AG04449 (cell line): ENCODE data around the gene DLG1.

Source experiments
- CTCF ChIA-PET: fragments of 350-600 bp; formaldehyde crosslinking; extraction: SDS; loops from one replicate; lab custom pipeline; 2021; ENCODE audit warnings: antibody characterized with exemption; lab: Yijun Ruan, JAX
- POLR2A ChIA-PET: fragments of 400-600, 350-600 bp; formaldehyde crosslinking; extraction: SDS; loops from one replicate; lab custom pipeline; 2020; ENCODE audit warnings: antibody characterized with exemption, inconsistent platforms; lab: Yijun Ruan, JAX
- DNase-seq: peaks from one replicate; pipeline ENCODE4 v3.0.0-alpha.2; 2010; ENCODE audit warnings: low read depth, low spot score
- H3K4me3 ChIP-seq: 2 replicates; pipeline ENCODE4 v1.5.1; 2011; ENCODE audit warnings: low read depth, mild to moderate bottlenecking, control low read depth, low read length
- TF ChIP-seq, protein P1 (sequence below): IDR thresholded peaks from one replicate; pipeline ENCODE4 v1.5.1; 2011; ENCODE audit warnings: mild to moderate bottlenecking, moderate library complexity, low read length, control low read depth, inconsistent platforms; ENCODE audit not compliant: insufficient read depth; ENCODE audit errors: missing control alignments

The DLG1 gene

DNA sequence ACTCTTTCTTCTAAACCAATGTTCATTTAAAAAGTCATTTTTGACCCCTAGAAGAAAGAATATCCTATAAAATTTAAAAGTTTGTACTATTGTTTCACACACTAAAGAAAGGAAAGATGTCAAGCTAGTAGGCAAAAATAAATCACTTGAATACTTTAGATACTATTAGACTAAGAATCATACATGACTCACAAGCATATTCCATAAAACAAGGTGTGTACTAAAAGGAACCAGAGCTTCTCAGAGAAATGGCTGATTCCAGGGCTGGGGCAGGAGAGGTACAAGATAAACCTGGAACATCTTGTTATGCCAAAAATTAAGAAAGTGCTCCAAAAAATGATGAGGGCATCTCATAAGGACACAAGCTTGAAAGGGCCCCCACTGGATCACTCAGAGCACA is 8.7 kb downstream of the DLG1 start:
- CTCF ChIA-PET: interaction anchor here (0.7 to 1.3 kb wide), 5 partner anchors 8 to 220 kb away, joined by 3 to 6 read pairs (median 4); partner anchors contain the start of gene DLG1
- no peak for DNase-seq
- no peak overlapping the region for H3K4me3 ChIP-seq
- POLR2A ChIA-PET: no interaction called here
- TF ChIP-seq, protein P1, sequence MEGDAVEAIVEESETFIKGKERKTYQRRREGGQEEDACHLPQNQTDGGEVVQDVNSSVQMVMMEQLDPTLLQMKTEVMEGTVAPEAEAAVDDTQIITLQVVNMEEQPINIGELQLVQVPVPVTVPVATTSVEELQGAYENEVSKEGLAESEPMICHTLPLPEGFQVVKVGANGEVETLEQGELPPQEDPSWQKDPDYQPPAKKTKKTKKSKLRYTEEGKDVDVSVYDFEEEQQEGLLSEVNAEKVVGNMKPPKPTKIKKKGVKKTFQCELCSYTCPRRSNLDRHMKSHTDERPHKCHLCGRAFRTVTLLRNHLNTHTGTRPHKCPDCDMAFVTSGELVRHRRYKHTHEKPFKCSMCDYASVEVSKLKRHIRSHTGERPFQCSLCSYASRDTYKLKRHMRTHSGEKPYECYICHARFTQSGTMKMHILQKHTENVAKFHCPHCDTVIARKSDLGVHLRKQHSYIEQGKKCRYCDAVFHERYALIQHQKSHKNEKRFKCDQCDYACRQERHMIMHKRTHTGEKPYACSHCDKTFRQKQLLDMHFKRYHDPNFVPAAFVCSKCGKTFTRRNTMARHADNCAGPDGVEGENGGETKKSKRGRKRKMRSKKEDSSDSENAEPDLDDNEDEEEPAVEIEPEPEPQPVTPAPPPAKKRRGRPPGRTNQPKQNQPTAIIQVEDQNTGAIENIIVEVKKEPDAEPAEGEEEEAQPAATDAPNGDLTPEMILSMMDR: no peak

GRCh38 chr3:197286678-197287077 is 11.7 kb downstream of the DLG1 start:
- H3K4me3 ChIP-seq: no peak overlapping the region
- ChIA-PET CTCF (interaction anchor here (0.9 to 1.5 kb wide), 2 partner anchors 30 to 223 kb away, joined by 4 to 7 read pairs; no protein-coding TSS in a partner anchor), POLR2A (interaction anchor here (0.7 kb wide), 1 partner anchor 78 kb away, joined by 3 read pairs; no protein-coding TSS in a partner anchor)

DNA sequence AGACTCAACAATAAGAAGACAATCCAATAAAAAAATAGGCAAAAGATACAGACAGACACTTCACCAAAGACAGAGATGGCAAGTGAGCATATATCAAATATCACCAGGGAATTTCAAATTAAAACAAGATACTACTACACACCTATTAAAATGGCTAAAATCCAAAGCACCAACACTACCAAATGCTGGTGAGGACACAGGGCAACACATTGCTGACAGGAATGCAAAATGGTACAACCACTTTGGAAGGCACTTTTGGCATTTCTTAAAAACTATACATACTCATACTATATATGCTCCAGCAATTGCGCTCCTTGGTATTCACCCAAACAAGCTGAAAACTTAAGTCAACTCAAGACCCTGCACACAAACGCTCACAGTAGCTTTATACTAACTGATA is 12.9 kb downstream of the DLG1 start:
- POLR2A ChIA-PET: no interaction called here
- CTCF ChIA-PET: interaction anchor here (0.6 to 1.6 kb wide), 3 partner anchors 19 to 45 kb away, joined by 3 to 5 read pairs (median 3); no protein-coding TSS in a partner anchor
- TF ChIP-seq, protein P1: no peak
- no peak for DNase-seq
- H3K4me3 ChIP-seq: no peak overlapping the region

More at GRCh38 chr3:197286678-197287077, 11.7 kb downstream of the DLG1 start:
- DNase-seq: no peak
- TF ChIP-seq, protein P1: no peak

- DNase-seq: no peak
- ChIA-PET POLR2A (no interaction called here), CTCF (interaction anchor here (0.9 to 3.8 kb wide), 4 partner anchors 18 to 227 kb away, joined by 3 to 21 read pairs (median 7); no protein-coding TSS in a partner anchor)
- TF ChIP-seq, protein P1: no peak
- H3K4me3 ChIP-seq: no peak overlapping the region
Measured at GRCh38 chr3:197283045-197283444, 15.4 kb downstream of the DLG1 start.

- ChIA-PET POLR2A (no interaction called here), CTCF (interaction anchor here (1.2 to 3.8 kb wide), 2 partner anchors 16 to 25 kb away, joined by 5 to 21 read pairs; no protein-coding TSS in a partner anchor)
- no peak for DNase-seq
- H3K4me3 ChIP-seq: no peak overlapping the region
- TF ChIP-seq, protein P1: no peak
Measured at GRCh38 chr3:197281849-197282248, 16.6 kb downstream of the DLG1 start.

- ChIA-PET POLR2A (no interaction called here), CTCF (interaction anchor here (0.9 to 1.0 kb wide), 2 partner anchors 12 to 19 kb away, joined by 3 read pairs; no protein-coding TSS in a partner anchor)
- no peak for DNase-seq
- no peak overlapping the region for H3K4me3 ChIP-seq
- TF ChIP-seq, protein P1: no peak
Measured at GRCh38 chr3:197280156-197280555, 18.3 kb downstream of the DLG1 start.
